SK-N-MC (cell line): Measurements from ENCODE around the gene EPB41L4A.

Experiments used
- EZH2 ChIP-seq: fragments of 200-600 bp; sonication (generic); IDR thresholded peaks from one replicate; pipeline ENCODE4 v1.6.1; 2017; ENCODE audit warnings: antibody characterized with exemption
- POLR2AphosphoS5 ChIP-seq: IDR thresholded peaks from 2 replicates; pipeline ENCODE4 v1.6.1; 2012; ENCODE audit warnings: mild to moderate bottlenecking, low read depth, low read length, borderline replicate concordance

- TF ChIP-seq POLR2AphosphoS5: no peak
- no peak for TF ChIP-seq EZH2
Observed at GRCh38 chr5:112276991-112277390, 142.1 kb downstream of the EPB41L4A start.
